Measurements from ENCODE around the gene GDF9.

The GDF9 gene, protein sequence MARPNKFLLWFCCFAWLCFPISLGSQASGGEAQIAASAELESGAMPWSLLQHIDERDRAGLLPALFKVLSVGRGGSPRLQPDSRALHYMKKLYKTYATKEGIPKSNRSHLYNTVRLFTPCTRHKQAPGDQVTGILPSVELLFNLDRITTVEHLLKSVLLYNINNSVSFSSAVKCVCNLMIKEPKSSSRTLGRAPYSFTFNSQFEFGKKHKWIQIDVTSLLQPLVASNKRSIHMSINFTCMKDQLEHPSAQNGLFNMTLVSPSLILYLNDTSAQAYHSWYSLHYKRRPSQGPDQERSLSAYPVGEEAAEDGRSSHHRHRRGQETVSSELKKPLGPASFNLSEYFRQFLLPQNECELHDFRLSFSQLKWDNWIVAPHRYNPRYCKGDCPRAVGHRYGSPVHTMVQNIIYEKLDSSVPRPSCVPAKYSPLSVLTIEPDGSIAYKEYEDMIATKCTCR

GRCh38 chr5:132866342-132867045 lies at the start of gene GDF9, which contains the start of gene UQCRQ:
GDF9 (minus strand) TSS chr5:132866469; CDS start chr5:132864533, 1,936 bp downstream.
UQCRQ (plus strand) TSS chr5:132866642; CDS start chr5:132866882, 240 bp downstream.
- DNase-seq: peak; percentile 99

DNA sequence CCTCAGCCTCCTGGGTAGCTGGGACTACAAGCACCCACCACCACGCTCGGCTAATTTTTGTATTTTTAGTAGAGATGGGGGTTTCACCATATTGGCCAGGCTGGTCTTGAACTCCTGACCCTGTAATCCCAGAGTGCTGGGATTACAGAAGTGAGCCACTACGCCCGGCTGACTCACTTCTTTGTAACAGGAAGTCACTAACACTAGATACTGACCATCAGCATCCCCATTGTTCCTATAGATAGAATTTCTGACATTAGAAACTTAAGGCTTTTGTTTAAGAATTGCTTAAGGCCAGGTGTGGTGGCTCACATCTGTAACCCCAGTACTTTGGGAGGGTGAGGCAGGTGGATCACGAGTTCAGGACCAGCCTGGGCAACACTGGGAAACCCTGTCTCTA lies 49.4 kb upstream of the GDF9 start:
- no peak for DNase-seq

DNA sequence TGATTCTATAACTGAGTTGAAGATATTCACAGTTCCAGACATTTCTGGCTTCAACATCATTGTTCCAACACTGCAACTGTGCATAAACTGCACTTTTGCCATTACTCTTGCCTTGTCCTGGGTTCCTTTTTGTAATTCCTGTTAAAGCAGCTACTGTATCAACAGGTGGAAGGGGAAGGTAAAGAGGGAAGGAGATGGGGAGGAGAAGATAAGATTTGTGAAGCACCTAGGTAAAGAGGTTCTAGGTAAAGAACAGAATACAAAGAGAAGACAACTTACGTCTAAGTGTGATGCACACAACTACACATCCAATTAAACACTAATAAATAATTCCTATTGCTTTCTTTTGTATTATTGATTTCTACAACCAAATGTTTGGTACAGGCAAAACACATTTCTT lies 43.4 kb upstream of the GDF9 start:
- no peak for DNase-seq

- DNase-seq: no peak
These were observed 40.9 kb upstream of the GDF9 start for GRCh38 chr5:132907161-132907560.

- DNase-seq: no peak
These were observed 39.7 kb upstream of the GDF9 start for GRCh38 chr5:132905938-132906337.

GRCh38 chr5:132901730-132902129 lies 35.5 kb upstream of the GDF9 start:
- no peak for DNase-seq

DNA sequence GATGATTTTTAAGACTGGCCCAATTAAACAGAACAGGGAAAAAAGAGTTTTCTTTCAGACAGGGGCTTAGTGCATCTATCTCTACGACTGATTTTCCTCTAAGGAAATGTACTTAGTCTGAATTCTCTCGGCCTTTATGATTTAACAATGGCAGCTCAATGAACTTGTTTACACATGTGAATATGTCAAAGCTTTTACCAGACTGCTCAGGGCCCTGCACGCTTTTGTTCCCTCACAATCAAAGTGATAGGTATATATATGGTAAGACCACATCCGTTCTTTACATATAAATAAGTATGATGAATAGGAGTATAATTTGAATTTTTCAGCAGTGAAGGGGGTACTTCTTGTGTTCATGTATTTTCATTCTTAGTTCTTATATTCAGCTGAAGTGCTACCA lies 34.8 kb upstream of the GDF9 start:
- DNase-seq: no peak

DNA sequence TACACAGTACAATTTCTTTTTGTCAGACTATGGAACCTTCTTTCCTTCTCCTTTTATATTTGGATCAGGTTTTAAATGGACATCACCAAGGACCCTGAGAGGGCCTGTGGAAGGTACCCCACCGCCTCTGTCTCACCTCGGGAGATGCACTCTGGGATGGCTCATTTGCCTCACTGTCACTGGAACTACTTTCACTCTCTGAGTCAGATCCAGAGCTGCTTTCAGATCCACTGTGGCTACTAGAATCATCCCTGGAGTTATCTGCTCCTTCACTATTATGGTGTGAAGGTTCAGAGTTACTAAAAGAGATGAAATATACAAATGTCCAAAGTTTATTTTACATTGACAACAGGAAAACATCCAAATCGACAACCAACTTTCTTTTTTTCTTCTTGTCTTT lies 31.8 kb upstream of the GDF9 start:
- no peak for DNase-seq

GRCh38 chr5:132896685-132897084 lies 30.4 kb upstream of the GDF9 start:
- no peak for DNase-seq

DNA sequence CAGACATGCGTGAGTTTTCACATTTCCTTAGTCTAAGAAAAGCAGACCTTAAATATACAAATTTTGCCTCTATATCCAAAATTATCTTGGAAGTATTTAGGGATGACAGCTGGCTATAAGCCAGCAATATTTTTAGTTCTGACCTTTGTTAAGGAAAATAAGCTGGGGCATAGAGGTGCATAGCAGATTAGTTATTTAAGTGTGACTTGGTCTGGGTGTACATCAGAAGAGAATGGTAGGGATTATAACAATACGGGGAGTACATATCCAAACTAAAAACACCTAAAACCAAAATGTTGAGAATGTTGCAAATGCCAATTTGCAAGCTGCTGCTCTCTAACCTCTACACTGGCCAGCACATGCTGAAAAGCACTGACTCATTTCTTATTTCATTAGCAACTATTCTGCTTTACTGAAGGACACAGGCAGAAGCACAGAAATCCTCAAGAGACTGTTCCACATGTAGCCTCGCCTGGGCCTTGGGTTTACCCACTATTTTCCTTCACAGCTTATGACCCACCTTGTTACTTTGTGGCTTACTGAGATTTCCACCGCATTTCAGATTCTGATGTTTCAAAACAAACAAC lies 29.5 kb upstream of the GDF9 start:
- no peak for DNase-seq

GRCh38 chr5:132890817-132891216 lies 24.5 kb upstream of the GDF9 start:
- DNase-seq: no peak

DNA sequence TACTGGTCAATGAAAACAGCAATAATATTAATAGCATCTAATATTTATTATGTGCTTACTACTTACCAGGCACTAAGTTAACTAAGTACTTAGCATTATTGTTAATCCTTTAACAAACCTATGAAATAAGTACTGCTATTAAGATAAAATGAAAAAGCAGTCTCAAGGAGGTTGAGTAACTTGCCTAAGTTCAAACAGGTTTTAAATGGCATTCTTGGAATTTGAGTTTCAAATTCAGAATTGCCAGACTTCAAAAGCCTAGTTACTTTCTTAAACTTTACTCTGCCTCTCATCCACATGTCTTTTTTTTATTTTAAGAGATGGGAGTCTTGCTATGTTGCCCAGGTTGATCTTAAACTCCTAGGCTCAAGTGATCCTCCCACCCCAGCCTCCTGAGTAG lies 23.2 kb upstream of the GDF9 start:
- DNase-seq: no peak

DNA sequence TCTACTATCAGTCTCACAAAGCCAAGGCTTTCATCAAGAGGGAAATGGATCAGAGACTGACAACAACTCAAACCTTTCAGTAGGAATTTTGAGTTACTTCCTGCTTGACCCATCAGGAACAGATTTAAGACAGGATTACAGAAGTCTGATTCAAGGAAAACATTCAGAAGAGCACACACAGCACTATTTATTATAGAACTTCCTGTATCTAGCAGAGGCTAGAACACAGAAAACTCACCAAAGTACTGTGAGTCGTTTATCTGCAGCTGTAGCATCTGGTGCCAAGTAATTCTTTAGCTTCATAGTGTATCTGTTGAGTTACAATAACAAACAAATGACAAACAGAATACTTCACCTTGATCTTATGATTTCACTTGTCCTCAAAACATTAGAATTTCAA lies 21.0 kb upstream of the GDF9 start:
- DNase-seq: no peak

GRCh38 chr5:132886064-132886823 lies 20.0 kb upstream of the GDF9 start:
- DNase-seq: no peak

- no peak for DNase-seq
These were observed 18.3 kb upstream of the GDF9 start for GRCh38 chr5:132884548-132884947.

- peak; percentile 79 for DNase-seq
These were observed 17.1 kb upstream of the GDF9 start for GRCh38 chr5:132883261-132883834.

- no peak for DNase-seq
These were observed 11.7 kb upstream of the GDF9 start for GRCh38 chr5:132877938-132878337.

- no peak for DNase-seq
These were observed 11.2 kb upstream of the GDF9 start for GRCh38 chr5:132877466-132877865.

GRCh38 chr5:132876020-132876759 lies 9.9 kb upstream of the GDF9 start:
- no peak for DNase-seq

- DNase-seq: no peak
These were observed 7.6 kb upstream of the GDF9 start for GRCh38 chr5:132873930-132874271.

GRCh38 chr5:132873119-132873929 lies 7.1 kb upstream of the GDF9 start, which contains the start of gene LEAP2:
LEAP2 (plus strand) TSS chr5:132873668; CDS start chr5:132873695, 27 bp downstream.
- no peak for DNase-seq
